Activated CD4-positive, alpha-beta T cell treated with anti-CD3 and anti-CD28 coated beads, Interleukin-2, amount 10 ng/mL, durations not matched to agents 7 days and 5 days (primary cell): ENCODE data around the gene SH3TC1. TPM values are rescaled to one million over a fixed set of nuclear protein-coding genes. Genes with fewer than 3 reads are reported as not detected.

Experiments used
- CTCF ChIA-PET: fragments of 350-600 bp; sonication (Branson Sonifier 250); formaldehyde crosslinking; loops from one replicate; lab custom pipeline; 2021; ENCODE audit warnings: antibody characterized with exemption; lab: Charles Lee
- POLR2A ChIA-PET: fragments of 350-600 bp; sonication (Branson Sonifier 250); formaldehyde crosslinking; loops from one replicate; lab custom pipeline; 2021; ENCODE audit warnings: antibody characterized with exemption; lab: Charles Lee
- DNase-seq: peaks from one replicate; pipeline ENCODE4 v3.0.0-alpha.2; 2020
- H3K27ac Mint-ChIP-seq: one replicate; pipeline ENCODE4 v1.8.0; 2021; ENCODE audit warnings: mild to moderate bottlenecking, moderate library complexity, mixed read lengths
- H3K27me3 Mint-ChIP-seq: one replicate; pipeline ENCODE4 v1.8.0; 2021; ENCODE audit warnings: mixed read lengths
- H3K36me3 Mint-ChIP-seq: one replicate; pipeline ENCODE4 v1.8.0; 2021; ENCODE audit warnings: low read depth, mixed read lengths
- H3K4me1 Mint-ChIP-seq: one replicate; pipeline ENCODE4 v1.8.0; 2021; ENCODE audit warnings: mixed read lengths
- H3K4me3 Mint-ChIP-seq: one replicate; pipeline ENCODE4 v1.8.0; 2021; ENCODE audit warnings: mild to moderate bottlenecking, moderate library complexity, mixed read lengths
- H3K9me3 Mint-ChIP-seq: one replicate; pipeline ENCODE4 v1.8.0; 2021; ENCODE audit warnings: mixed read lengths
- total RNA-seq, 2 experiments: library from RNA; stranded (reverse); gene quantifications; one replicate each; pipeline ENCODE4 v1.2.3, GENCODE V29; 2021

Gene SH3TC1
- total RNA-seq, 2 experiments from 2014 or later = 8.2 to 10.8 TPM

- H3K27ac Mint-ChIP-seq = no peak overlapping the region
- H3K27me3 Mint-ChIP-seq = no peaks in the 10 kb centered on the region
- ChIA-PET POLR2A (no interaction called here), CTCF (interaction anchor here (1.2 kb wide), 2 partner anchors 15 to 38 kb away, joined by 3 read pairs; no protein-coding TSS in a partner anchor)
- peaks cover 2% of the 10 kb centered on the region for H3K36me3 Mint-ChIP-seq
- H3K9me3 Mint-ChIP-seq = no peaks in the 10 kb centered on the region
- no peak overlapping the region for H3K4me3 Mint-ChIP-seq
- no peak for DNase-seq
- peaks cover 32% of the 10 kb centered on the region for H3K4me1 Mint-ChIP-seq
Observed at GRCh38 chr4:8227201-8227770, 28.2 kb downstream of the SH3TC1 start.

- Mint-ChIP-seq H3K27me3 (no peaks in the 10 kb centered on the region), H3K27ac (no peak overlapping the region), H3K36me3 (peaks cover 2% of the 10 kb centered on the region), H3K9me3 (no peaks in the 10 kb centered on the region), H3K4me3 (no peak overlapping the region), H3K4me1 (peaks cover 28% of the 10 kb centered on the region)
- ChIA-PET CTCF (interaction anchor here (1.2 to 1.9 kb wide), 4 partner anchors 11 to 51 kb away, joined by 3 to 7 read pairs (median 4); no protein-coding TSS in a partner anchor), POLR2A (no interaction called here)
- DNase-seq = no peak
Observed at GRCh38 chr4:8227771-8228318, 28.8 kb downstream of the SH3TC1 start.

GRCh38 chr4:8228319-8229250 is 29.5 kb downstream of the SH3TC1 start:
- H3K4me1 Mint-ChIP-seq = peaks cover 28% of the 10 kb centered on the region
- H3K27me3 Mint-ChIP-seq = no peaks in the 10 kb centered on the region
- peak overlapping the region; percentile 86 for H3K27ac Mint-ChIP-seq
- H3K36me3 Mint-ChIP-seq = peaks cover 2% of the 10 kb centered on the region
- no peaks in the 10 kb centered on the region for H3K9me3 Mint-ChIP-seq
- ChIA-PET POLR2A (no interaction called here), CTCF (interaction anchor here (0.6 to 1.9 kb wide), 5 partner anchors 10 to 175 kb away, joined by 3 to 7 read pairs (median 4); no protein-coding TSS in a partner anchor)
- peak; percentile 75 for DNase-seq
- H3K4me3 Mint-ChIP-seq = no peak overlapping the region

- peaks cover 25% of the 10 kb centered on the region for H3K4me1 Mint-ChIP-seq
- no peak overlapping the region for H3K4me3 Mint-ChIP-seq
- H3K27me3 Mint-ChIP-seq = no peaks in the 10 kb centered on the region
- H3K36me3 Mint-ChIP-seq = peaks cover 2% of the 10 kb centered on the region
- POLR2A ChIA-PET = no interaction called here
- CTCF ChIA-PET = interaction anchor here (0.6 to 1.9 kb wide), 6 partner anchors 9 to 175 kb away, joined by 3 to 7 read pairs (median 4); no protein-coding TSS in a partner anchor
- H3K27ac Mint-ChIP-seq = peak overlapping the region; percentile 86
- DNase-seq = no peak
- no peaks in the 10 kb centered on the region for H3K9me3 Mint-ChIP-seq
Observed at GRCh38 chr4:8229331-8229975, 30.4 kb downstream of the SH3TC1 start.

- DNase-seq = no peak
- Mint-ChIP-seq H3K36me3 (no peaks in the 10 kb centered on the region), H3K27ac (no peak overlapping the region), H3K4me1 (peaks cover 19% of the 10 kb centered on the region), H3K27me3 (no peaks in the 10 kb centered on the region), H3K9me3 (no peaks in the 10 kb centered on the region), H3K4me3 (no peak overlapping the region)
- CTCF ChIA-PET = interaction anchor here (0.6 to 0.9 kb wide), 5 partner anchors 10 to 1778 kb away, joined by 3 to 4 read pairs (median 3); no protein-coding TSS in a partner anchor
- POLR2A ChIA-PET = no interaction called here
Observed at GRCh38 chr4:8230033-8230432, 30.9 kb downstream of the SH3TC1 start.

GRCh38 chr4:8230891-8231290 is 31.8 kb downstream of the SH3TC1 start:
- H3K36me3 Mint-ChIP-seq = no peaks in the 10 kb centered on the region
- no peak overlapping the region for H3K27ac Mint-ChIP-seq
- H3K4me3 Mint-ChIP-seq = no peak overlapping the region
- DNase-seq = no peak
- no peaks in the 10 kb centered on the region for H3K27me3 Mint-ChIP-seq
- peaks cover 18% of the 10 kb centered on the region for H3K4me1 Mint-ChIP-seq
- POLR2A ChIA-PET = no interaction called here
- CTCF ChIA-PET = interaction anchor here (0.6 kb wide), 1 partner anchor 1778 kb away, joined by 4 read pairs; no protein-coding TSS in a partner anchor
- H3K9me3 Mint-ChIP-seq = no peaks in the 10 kb centered on the region

- H3K9me3 Mint-ChIP-seq = no peaks in the 10 kb centered on the region
- H3K36me3 Mint-ChIP-seq = no peaks in the 10 kb centered on the region
- peaks cover 18% of the 10 kb centered on the region for H3K4me1 Mint-ChIP-seq
- CTCF ChIA-PET = interaction anchor here (1.4 kb wide), 1 partner anchor 12 kb away, joined by 4 read pairs; no protein-coding TSS in a partner anchor
- H3K27me3 Mint-ChIP-seq = no peaks in the 10 kb centered on the region
- no peak for DNase-seq
- no peak overlapping the region for H3K4me3 Mint-ChIP-seq
- no peak overlapping the region for H3K27ac Mint-ChIP-seq
- POLR2A ChIA-PET = no interaction called here
Observed at GRCh38 chr4:8231551-8232049, 32.5 kb downstream of the SH3TC1 start.

- no peaks in the 10 kb centered on the region for H3K9me3 Mint-ChIP-seq
- no peak for DNase-seq
- no peaks in the 10 kb centered on the region for H3K27me3 Mint-ChIP-seq
- peaks cover 18% of the 10 kb centered on the region for H3K4me1 Mint-ChIP-seq
- H3K4me3 Mint-ChIP-seq = no peak overlapping the region
- ChIA-PET POLR2A (no interaction called here), CTCF (interaction anchor here (0.7 to 1.4 kb wide), 2 partner anchors 9 to 13 kb away, joined by 3 to 4 read pairs; no protein-coding TSS in a partner anchor)
- no peaks in the 10 kb centered on the region for H3K36me3 Mint-ChIP-seq
- no peak overlapping the region for H3K27ac Mint-ChIP-seq
Observed at GRCh38 chr4:8232748-8233147, 33.7 kb downstream of the SH3TC1 start.

- no peaks in the 10 kb centered on the region for H3K36me3 Mint-ChIP-seq
- H3K27me3 Mint-ChIP-seq = no peaks in the 10 kb centered on the region
- no peak for DNase-seq
- POLR2A ChIA-PET = no interaction called here
- CTCF ChIA-PET = interaction anchor here (0.5 kb wide), 1 partner anchor 278 kb away, joined by 3 read pairs; no protein-coding TSS in a partner anchor
- no peak overlapping the region for H3K4me3 Mint-ChIP-seq
- H3K9me3 Mint-ChIP-seq = no peaks in the 10 kb centered on the region
- H3K4me1 Mint-ChIP-seq = peaks cover 12% of the 10 kb centered on the region
- no peak overlapping the region for H3K27ac Mint-ChIP-seq
Observed at GRCh38 chr4:8233672-8234484, 34.8 kb downstream of the SH3TC1 start.

GRCh38 chr4:8234715-8235114 is 35.6 kb downstream of the SH3TC1 start:
- Mint-ChIP-seq H3K4me1 (peaks cover 6% of the 10 kb centered on the region), H3K27ac (no peak overlapping the region), H3K9me3 (no peaks in the 10 kb centered on the region), H3K36me3 (no peaks in the 10 kb centered on the region), H3K27me3 (no peaks in the 10 kb centered on the region), H3K4me3 (no peak overlapping the region)
- ChIA-PET POLR2A (no interaction called here), CTCF (interaction anchor here (0.8 kb wide), 1 partner anchor 14 kb away, joined by 3 read pairs; no protein-coding TSS in a partner anchor)
- no peak for DNase-seq

- H3K9me3 Mint-ChIP-seq = no peaks in the 10 kb centered on the region
- ChIA-PET POLR2A (no interaction called here), CTCF (interaction anchor here (0.8 to 1.0 kb wide), 2 partner anchors 10 to 14 kb away, joined by 3 to 5 read pairs; no protein-coding TSS in a partner anchor)
- no peak overlapping the region for H3K4me3 Mint-ChIP-seq
- H3K36me3 Mint-ChIP-seq = no peaks in the 10 kb centered on the region
- H3K27ac Mint-ChIP-seq = no peak overlapping the region
- peaks cover 5% of the 10 kb centered on the region for H3K4me1 Mint-ChIP-seq
- no peak for DNase-seq
- no peaks in the 10 kb centered on the region for H3K27me3 Mint-ChIP-seq
Observed at GRCh38 chr4:8235224-8235623, 36.1 kb downstream of the SH3TC1 start.
